ENCODE results near the gene KLHL36. TPM values are rescaled to one million over a fixed set of nuclear protein-coding genes. Genes with fewer than 3 reads are reported as not detected.
A peak's percentile ranks its signal among the peaks of the same experiment; 100 is the strongest.

The KLHL36 gene
- total RNA-seq, 1 donor from 2014 or later, result 43.8 TPM

DNA sequence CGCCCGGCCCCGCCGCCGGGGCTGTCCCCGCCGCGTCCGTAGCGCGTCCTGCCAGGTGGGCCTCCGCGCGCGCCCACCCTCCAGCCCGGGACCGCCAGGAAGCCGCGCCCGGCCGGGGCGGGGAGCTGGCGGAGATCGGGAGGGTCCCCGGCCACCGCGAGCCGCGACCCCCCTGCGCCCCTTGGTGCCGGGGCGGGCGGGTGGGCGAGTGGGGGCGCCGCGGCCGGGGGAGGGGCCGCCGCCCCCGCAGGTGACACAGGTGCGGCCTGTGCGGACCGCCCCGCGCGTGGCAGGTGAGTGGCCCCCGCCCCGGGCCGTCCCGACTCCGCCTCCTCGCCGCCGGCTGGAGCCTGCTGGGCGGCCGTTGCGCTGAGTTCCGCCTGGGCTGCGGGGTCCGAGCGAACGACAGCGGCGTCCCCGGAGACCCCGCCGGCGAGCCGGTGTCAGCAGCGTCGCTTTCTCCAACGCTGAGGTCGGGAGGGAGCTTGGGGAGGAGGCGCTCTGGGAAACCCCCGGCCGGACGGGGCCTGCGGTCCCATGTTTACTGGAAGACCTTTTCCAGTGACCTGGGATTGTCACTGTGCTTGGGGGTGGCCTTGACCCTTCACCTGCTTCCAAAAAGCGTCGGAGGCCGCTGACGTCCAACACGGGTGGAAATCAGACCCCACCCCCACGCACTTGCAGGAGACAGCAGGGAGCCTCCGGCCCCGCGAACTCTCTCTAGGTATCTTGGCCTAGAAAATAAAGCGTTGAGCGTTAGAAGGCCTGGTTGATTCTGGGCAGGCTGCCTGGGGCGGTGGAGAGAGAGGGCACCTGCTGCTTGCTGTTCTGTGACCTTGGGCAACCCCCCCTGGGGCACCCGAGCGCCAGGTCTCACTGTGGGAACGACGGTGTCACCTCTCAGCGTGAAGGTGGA, 542 bp downstream of the KLHL36 start:
- H3K27me3 Mint-ChIP-seq (ENCODE audit: low read depth), result peaks cover 2% of the 10 kb centered on the region
- DNase-seq (ENCODE audit: low spot score), result no peak
- peaks cover 27% of the 10 kb centered on the region for H3K4me1 Mint-ChIP-seq (ENCODE audit: low read depth)
- peaks cover 5% of the 10 kb centered on the region for H3K36me3 Mint-ChIP-seq (ENCODE audit: low read depth)
- TF ChIP-seq, protein P1, sequence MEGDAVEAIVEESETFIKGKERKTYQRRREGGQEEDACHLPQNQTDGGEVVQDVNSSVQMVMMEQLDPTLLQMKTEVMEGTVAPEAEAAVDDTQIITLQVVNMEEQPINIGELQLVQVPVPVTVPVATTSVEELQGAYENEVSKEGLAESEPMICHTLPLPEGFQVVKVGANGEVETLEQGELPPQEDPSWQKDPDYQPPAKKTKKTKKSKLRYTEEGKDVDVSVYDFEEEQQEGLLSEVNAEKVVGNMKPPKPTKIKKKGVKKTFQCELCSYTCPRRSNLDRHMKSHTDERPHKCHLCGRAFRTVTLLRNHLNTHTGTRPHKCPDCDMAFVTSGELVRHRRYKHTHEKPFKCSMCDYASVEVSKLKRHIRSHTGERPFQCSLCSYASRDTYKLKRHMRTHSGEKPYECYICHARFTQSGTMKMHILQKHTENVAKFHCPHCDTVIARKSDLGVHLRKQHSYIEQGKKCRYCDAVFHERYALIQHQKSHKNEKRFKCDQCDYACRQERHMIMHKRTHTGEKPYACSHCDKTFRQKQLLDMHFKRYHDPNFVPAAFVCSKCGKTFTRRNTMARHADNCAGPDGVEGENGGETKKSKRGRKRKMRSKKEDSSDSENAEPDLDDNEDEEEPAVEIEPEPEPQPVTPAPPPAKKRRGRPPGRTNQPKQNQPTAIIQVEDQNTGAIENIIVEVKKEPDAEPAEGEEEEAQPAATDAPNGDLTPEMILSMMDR (IDR thresholded peaks at IDR 0.05), result no peak
- H3K4me3 Mint-ChIP-seq (ENCODE audit: unreplicated experiment), result peak overlapping the region; percentile 74
- peak overlapping the region; percentile 69 for H3K27ac Mint-ChIP-seq (ENCODE audit: unreplicated experiment)
- H3K9me3 Mint-ChIP-seq (ENCODE audit: low read depth), result no peaks in the 10 kb centered on the region

GRCh38 chr16:84649511-84649861, 1.2 kb downstream of the KLHL36 start:
- TF ChIP-seq, protein P1 (IDR thresholded peaks at IDR 0.05), result no peak
- H3K27me3 Mint-ChIP-seq (ENCODE audit: low read depth), result peaks cover 2% of the 10 kb centered on the region
- DNase-seq (ENCODE audit: low spot score), result no peak
- peaks cover 5% of the 10 kb centered on the region for H3K36me3 Mint-ChIP-seq (ENCODE audit: low read depth)
- H3K4me1 Mint-ChIP-seq (ENCODE audit: low read depth), result peaks cover 25% of the 10 kb centered on the region
- H3K9me3 Mint-ChIP-seq (ENCODE audit: low read depth), result no peaks in the 10 kb centered on the region
- H3K4me3 Mint-ChIP-seq (ENCODE audit: unreplicated experiment), result peak overlapping the region; percentile 74
- peak overlapping the region; percentile 69 for H3K27ac Mint-ChIP-seq (ENCODE audit: unreplicated experiment)

DNA sequence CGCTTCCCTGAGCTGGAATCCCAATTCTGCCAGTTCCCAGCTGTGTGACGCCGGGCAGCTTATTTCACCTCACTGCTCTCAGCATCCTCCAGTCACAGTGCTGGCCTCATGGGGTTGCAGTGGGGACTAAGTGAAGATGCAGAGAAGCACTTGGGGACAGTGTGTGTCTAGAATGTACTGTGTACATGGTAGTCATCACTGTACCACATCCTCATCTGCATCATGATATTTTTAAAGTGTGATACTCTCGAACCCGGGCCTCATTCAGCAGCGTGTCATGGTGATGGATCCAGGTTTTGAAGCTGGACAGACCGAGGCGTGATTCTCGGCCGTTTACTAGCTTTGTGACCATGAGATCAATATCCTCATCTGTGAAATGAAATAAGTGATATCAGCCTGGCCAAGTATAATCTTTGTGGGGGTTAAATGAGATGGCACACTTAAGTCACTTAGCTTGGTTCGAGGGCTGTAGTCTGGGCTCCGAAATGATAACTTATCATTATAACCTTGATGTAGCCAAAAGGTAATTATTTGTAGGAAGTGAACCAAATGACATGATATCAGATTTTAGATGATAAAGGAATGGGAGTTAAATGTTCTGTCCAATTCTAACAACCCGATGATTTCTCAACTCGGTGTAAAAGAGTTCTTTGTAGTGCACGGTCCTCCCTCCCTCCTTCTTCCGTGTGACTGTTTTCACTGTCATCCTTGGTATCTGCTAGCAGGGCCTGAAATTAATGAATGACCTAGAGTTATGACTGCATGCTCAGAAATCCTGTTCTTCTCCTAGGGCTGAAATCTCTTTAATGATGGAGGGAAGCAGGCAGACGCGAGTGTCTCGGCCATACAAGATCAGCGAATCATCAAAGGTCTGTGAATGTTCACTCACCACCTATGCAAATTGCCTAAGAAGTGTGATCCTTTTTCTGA, 2.0 kb downstream of the KLHL36 start:
- Mint-ChIP-seq H3K36me3 (ENCODE audit: low read depth) (peaks cover 9% of the 10 kb centered on the region), H3K27me3 (ENCODE audit: low read depth) (peaks cover 2% of the 10 kb centered on the region), H3K27ac (ENCODE audit: unreplicated experiment) (peak overlapping the region; percentile 70), H3K4me1 (ENCODE audit: low read depth) (peaks cover 29% of the 10 kb centered on the region), H3K4me3 (ENCODE audit: unreplicated experiment) (peak overlapping the region; percentile 31), H3K9me3 (ENCODE audit: low read depth) (no peaks in the 10 kb centered on the region)
- DNase-seq (ENCODE audit: low spot score), result no peak
- TF ChIP-seq, protein P1 (IDR thresholded peaks at IDR 0.05), result no peak

GRCh38 chr16:84652566-84652965, 4.3 kb downstream of the KLHL36 start:
- Mint-ChIP-seq H3K9me3 (ENCODE audit: low read depth) (no peaks in the 10 kb centered on the region), H3K27me3 (ENCODE audit: low read depth) (no peaks in the 10 kb centered on the region), H3K4me3 (ENCODE audit: unreplicated experiment) (no peak overlapping the region), H3K27ac (ENCODE audit: unreplicated experiment) (no peak overlapping the region), H3K36me3 (ENCODE audit: low read depth) (peaks cover 16% of the 10 kb centered on the region), H3K4me1 (ENCODE audit: low read depth) (peaks cover 27% of the 10 kb centered on the region)
- DNase-seq (ENCODE audit: low spot score), result no peak
- TF ChIP-seq, protein P1 (IDR thresholded peaks at IDR 0.05), result no peak

DNA sequence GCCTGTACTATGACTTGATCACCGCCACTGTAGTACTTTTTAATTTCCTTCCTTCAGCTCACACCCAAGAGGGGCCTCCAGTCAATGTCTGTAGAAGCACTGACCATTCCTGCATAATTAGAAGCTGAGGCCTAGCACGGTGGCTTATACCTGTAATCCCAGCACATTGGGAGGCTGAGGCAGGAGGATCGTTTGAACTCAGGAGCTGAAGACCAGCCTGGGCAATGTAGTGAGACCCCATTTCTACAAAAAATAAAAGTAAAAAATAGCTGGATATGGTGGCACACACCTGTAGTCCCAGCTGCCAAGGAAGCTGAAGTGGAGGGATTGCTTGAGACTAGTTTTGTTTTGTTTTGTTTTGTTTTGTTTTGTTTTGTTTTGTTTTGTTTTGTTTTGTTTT, 5.9 kb downstream of the KLHL36 start:
- H3K4me3 Mint-ChIP-seq (ENCODE audit: unreplicated experiment), result no peak overlapping the region
- no peaks in the 10 kb centered on the region for H3K27me3 Mint-ChIP-seq (ENCODE audit: low read depth)
- H3K36me3 Mint-ChIP-seq (ENCODE audit: low read depth), result peaks cover 32% of the 10 kb centered on the region
- DNase-seq (ENCODE audit: low spot score), result no peak
- TF ChIP-seq, protein P1 (IDR thresholded peaks at IDR 0.05), result no peak
- no peak overlapping the region for H3K27ac Mint-ChIP-seq (ENCODE audit: unreplicated experiment)
- no peaks in the 10 kb centered on the region for H3K9me3 Mint-ChIP-seq (ENCODE audit: low read depth)
- peaks cover 19% of the 10 kb centered on the region for H3K4me1 Mint-ChIP-seq (ENCODE audit: low read depth)
